ENCODE data around the gene TSEN15.

TSEN15 gene

DNA sequence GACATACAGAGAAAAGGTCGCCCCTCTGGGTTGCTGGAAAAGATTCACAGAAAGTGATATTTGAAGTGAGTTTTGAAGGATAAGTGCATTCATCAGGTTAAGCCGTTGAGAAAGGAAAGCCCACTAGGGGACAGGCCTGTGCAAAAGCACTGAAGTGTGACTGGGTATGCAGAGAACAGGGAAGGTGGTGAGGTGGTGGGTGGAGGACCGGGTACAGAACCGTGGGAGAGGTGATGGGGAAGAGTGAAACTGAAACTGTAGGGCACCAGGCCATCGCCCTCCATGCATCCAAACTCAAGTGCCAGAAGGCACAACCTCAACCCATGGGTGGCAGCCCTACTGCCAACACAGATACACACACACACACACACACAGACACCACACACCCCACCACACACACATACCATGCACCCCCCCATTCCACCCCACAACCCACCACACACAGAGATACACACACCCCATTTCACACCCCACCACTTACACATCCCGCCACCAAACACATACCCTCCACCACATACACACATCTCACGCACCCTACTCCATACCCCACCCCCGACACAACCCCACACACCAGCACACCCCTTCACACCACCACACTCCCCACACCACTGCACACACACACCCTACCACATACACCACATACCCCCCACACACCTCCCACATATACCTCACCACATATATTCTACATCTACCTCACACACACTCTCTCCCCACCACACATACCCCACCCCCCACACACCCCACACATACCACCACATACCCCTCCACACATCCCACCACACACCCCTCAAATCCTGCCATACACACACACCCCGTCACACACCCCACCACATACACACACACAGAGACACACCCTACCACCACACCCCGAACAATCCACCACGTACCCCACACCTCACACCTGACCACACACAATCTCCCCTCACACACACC, 59.0 kb downstream of the TSEN15 start:
- DNase-seq, result no peak

DNA sequence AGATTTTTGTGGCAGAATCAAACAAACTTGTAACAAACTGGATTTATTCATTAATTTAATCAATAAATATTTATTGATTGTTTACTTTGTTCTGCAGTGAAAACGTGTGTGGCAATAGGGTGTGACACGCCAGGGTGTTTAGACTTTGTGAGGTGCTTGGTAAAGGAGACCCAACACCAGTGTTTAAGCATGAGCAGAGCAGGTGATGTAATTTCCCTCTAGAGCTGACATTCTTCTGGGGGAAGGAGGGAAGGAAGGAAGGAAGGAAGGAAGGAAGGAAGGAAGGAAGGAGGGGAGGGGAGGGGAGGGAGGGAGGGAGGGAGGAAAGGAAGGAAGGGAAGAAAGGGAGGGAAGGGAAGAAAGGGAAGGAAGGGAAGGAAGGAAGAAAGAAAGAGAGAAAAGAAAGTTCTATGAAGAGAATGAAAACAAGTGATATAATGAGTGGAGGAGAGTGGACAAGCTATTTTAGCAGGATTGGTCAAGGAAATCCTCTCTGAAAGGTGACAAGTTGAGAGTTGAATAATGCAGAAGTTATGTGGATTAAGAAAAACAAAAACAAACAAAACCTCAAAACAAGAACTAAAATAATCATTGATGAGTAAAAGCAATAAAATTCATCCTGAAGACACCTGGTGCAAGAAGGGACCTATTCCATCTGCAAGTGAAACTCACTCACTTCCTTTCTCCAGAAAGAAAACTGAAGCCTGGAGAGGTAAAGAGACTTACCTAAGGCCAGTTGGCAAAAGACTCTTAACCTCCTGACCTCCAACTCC, 60.8 kb downstream of the TSEN15 start:
- no peak for DNase-seq

DNA sequence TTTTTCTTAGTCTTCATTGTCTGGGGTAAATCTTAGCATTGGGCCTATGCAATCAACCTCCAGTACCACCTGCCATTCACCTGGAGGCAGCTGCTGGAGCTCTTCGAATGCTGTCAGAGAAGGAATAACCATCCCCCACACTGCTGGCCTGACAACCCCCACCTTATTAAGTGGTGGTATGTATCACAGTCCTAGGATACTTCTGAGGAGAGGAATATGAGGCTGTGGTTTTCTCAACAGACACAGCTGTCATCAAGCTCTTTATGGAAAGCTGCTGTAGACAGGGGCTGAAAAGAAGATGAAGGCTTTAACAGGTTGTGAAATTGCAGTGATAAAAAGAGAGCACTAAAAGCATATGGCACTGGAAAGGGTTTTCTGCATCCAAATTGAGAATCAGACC, 61.7 kb downstream of the TSEN15 start:
- no peak for DNase-seq

DNA sequence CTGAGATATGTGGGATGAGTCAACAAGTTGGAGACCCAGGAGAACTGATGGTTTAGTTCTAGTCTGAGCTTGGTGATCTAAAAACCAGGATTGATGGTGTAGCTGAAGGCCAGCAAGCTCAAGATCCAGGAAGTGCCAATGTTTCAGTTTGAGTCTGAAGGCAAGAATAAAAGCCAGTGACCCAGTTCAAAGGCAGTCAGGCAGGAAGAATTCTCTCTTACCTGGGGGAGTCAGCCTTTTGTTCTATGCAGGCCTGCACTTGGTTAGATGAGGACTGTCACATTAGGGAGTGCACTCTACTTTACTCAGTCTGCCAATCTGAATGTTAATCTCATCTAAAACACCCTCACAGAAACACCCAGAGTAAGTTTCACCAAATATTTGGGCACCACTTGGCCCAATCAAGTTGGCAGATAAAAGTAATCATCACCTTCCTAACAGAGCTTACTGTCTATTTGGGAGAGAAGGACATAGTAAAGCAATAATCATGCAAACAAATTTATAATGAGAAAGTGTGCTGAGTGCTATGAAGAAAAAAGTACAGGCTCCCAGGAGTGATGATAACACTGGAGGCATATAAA, 63.4 kb downstream of the TSEN15 start:
- DNase-seq, result no peak

DNA sequence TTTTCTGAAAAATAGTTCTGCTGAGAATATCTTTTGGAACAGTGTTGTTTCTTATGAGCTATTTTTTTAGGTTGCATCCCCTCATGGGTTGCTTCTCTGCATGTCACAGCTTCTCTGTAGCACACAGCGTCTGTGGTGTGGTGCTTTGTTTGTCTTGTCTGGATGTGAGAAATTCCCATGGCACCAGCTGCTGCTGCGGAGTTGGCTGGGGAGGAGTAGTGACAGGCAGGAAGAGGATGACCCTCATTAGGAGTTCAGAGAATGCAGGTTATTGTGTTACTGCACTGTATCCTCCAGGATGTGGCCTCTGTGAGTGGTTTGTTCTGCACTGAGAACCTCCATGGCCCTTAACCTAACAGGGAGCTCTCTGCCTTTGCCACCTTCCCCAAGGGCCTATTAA, 64.8 kb downstream of the TSEN15 start:
- DNase-seq, result no peak

DNA sequence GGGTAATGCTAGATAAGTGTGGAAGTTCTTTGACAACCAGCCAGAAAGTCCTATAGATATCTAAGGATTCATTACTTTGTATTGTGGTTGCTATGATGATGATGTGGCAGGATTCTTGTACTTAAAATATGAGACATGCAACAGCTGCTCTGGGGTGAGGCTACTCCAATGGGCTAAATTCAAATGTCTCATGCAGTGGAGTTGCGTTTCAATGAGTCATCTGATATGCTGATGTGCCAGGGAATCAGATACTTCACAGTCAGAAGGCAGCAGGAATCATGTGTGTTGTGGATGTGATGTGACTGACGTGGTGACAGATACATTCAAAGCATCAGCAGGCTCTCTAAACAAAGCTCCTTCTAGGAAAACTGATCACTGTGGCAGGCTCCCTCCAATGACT, 66.5 kb downstream of the TSEN15 start:
- no peak for DNase-seq

Measured in activated CD4-positive, CD25-positive, alpha-beta regulatory T cell (primary cell).